ENCODE results near the gene PRRC1.
A peak's percentile ranks its signal among the peaks of the same experiment; 100 is the strongest.

PRRC1 gene

DNA sequence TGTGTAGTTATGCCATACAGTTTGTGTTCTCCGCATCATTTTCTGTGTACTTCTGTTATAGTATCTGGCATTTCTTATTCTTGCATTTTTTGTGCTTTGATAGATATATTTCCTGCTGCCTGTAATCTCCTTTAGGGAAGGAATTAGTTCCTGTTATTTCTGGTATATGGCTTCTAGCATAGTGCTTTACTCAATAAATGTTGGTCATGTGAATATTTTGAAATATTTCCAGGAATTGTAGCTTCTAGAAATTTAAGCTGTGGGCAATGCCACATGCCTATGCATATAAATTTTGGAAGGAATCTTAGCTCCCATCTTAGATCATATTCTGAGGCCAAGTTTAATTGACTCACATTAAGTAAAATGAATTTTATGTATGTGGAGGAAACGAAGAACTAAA, 11.5 kb upstream of the PRRC1 start:
- DNase-seq: no peak
- Histone ChIP-seq H3K9me3 (ENCODE audit: control extremely low read depth in 1 of 5, control insufficient read depth in 4 of 5, insufficient read depth in 2 of 5, low read depth in 1 of 5, low read length in 4 of 5) (no peaks in the 10 kb centered on the region), H3K27me3 (replicated peaks in 2 of 5; ENCODE audit: control insufficient read depth in 4 of 5, insufficient read depth in 5 of 5, low read length in 4 of 5) (no peaks in the 10 kb centered on the region), H3K27ac (ENCODE audit: insufficient read depth in 1 of 2, low read depth in 1 of 2, low read length in 2 of 2, poor library complexity in 1 of 2, severe bottlenecking in 2 of 2) (no peak overlapping the region), H3K36me3 (ENCODE audit: control insufficient read depth in 4 of 4, insufficient read depth in 4 of 4, low read length in 3 of 4) (no peaks in the 10 kb centered on the region), H3K4me1 (ENCODE audit: control extremely low read depth in 1 of 4, control insufficient read depth in 4 of 4, insufficient read depth in 4 of 4, low read length in 3 of 4) (peaks cover 0 to 20% (median 4%) of the 10 kb centered on the region in 4 experiments), H3K4me3 (ENCODE audit: control insufficient read depth in 1 of 7, extremely low read depth in 1 of 7, insufficient read depth in 4 of 7, low read depth in 2 of 7, low read length in 6 of 7) (no peak overlapping the region)
- ChIA-PET POLR2A (no interaction called here), CTCF (interaction anchor here (0.6 to 1.5 kb wide), 4 partner anchors 15 to 89 kb away, joined by 3 to 5 read pairs (median 4); no protein-coding TSS in a partner anchor)
- 100% methylated on average over 1 of the region's 2 CpGs for WGBS (ENCODE audit: insufficient coverage)

DNA sequence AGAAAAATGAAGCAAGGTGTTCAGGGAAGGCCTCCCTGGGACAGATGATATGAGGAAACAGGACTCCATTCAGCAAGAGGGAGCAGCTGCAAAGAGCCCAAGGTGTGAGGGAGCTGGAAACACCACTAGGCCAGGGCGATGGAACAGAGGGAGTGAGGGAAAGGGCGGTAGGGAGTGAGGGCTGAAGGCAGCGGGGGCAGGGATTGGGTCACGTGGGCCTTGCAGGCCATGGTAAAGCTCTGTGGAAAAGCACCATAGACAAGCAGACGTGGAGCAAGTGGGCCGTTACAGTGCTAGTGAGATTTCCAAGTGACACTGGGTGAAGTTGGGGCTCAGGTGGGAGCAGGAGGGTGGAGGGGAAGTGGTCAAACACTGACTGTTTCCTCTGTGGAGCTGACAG, 10.8 kb upstream of the PRRC1 start:
- no peak overlapping the region for H3K4me3 ChIP-seq (ENCODE audit: control insufficient read depth in 1 of 7, extremely low read depth in 1 of 7, insufficient read depth in 4 of 7, low read depth in 2 of 7, low read length in 6 of 7)

DNA sequence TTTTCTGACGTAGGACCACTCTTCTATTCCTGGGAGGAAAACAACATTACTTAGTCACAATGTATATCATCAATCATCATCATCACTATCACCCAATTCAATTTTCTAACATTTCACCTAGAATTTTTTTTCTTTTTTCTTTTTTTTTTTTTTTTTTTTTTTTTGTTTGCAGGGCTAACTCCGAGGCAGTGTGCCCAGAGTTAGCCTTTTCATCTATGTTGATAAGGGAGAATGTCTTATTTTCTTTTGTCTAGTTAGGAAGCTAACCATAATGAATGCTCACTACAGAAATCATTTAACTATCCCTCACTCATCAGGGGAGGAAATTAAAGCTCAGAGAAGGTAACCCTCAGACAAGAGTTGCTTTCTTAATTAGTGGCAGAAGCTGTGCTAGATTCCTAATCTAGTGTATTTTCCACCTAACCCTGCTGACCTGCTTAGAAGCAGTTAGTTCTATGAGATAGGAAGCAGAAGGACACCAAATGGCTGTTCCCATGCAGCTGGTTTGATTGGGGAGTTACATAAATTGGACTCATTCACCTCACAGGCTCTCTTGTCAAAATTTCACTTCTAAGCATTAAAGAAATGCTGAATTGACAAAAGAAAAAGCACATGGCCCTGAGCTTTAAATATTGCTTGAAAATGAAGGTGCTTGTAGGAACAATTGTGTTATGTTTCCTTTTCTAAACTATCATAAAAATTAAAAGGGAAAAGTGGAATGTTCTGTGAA, 8.6 kb upstream of the PRRC1 start:
- H3K27ac ChIP-seq (ENCODE audit: insufficient read depth in 1 of 2, low read depth in 1 of 2, low read length in 2 of 2, poor library complexity in 1 of 2, severe bottlenecking in 2 of 2): no peak overlapping the region
- DNase-seq: no peak
- H3K9me3 ChIP-seq (ENCODE audit: control extremely low read depth in 1 of 5, control insufficient read depth in 4 of 5, insufficient read depth in 2 of 5, low read depth in 1 of 5, low read length in 4 of 5): no peaks in the 10 kb centered on the region
- WGBS (ENCODE audit: insufficient coverage): 100% methylated on average over 1 of the region's 2 CpGs
- H3K4me1 ChIP-seq (ENCODE audit: control extremely low read depth in 1 of 4, control insufficient read depth in 4 of 4, insufficient read depth in 4 of 4, low read length in 3 of 4): peaks cover 0 to 18% (median 4%) of the 10 kb centered on the region in 4 experiments
- no peaks in the 10 kb centered on the region for H3K36me3 ChIP-seq (ENCODE audit: control insufficient read depth in 4 of 4, insufficient read depth in 4 of 4, low read length in 3 of 4)
- no peaks in the 10 kb centered on the region for H3K27me3 ChIP-seq (replicated peaks in 2 of 5; ENCODE audit: control insufficient read depth in 4 of 5, insufficient read depth in 5 of 5, low read length in 4 of 5)
- ChIA-PET POLR2A (no interaction called here), CTCF (interaction anchor here (0.9 to 1.2 kb wide), 3 partner anchors 10 to 19 kb away, joined by 3 to 4 read pairs (median 3); no protein-coding TSS in a partner anchor)
- H3K4me3 ChIP-seq (ENCODE audit: control insufficient read depth in 1 of 7, extremely low read depth in 1 of 7, insufficient read depth in 4 of 7, low read depth in 2 of 7, low read length in 6 of 7): no peak overlapping the region

More for the DNA sequence above, 10.8 kb upstream of the PRRC1 start:
- no peak overlapping the region for H3K27ac ChIP-seq (ENCODE audit: insufficient read depth in 1 of 2, low read depth in 1 of 2, low read length in 2 of 2, poor library complexity in 1 of 2, severe bottlenecking in 2 of 2)
- 74% methylated on average over 6 of the region's 6 CpGs for WGBS (ENCODE audit: insufficient coverage)
- no peaks in the 10 kb centered on the region for H3K27me3 ChIP-seq (replicated peaks in 2 of 5; ENCODE audit: control insufficient read depth in 4 of 5, insufficient read depth in 5 of 5, low read length in 4 of 5)
- no peaks in the 10 kb centered on the region for H3K36me3 ChIP-seq (ENCODE audit: control insufficient read depth in 4 of 4, insufficient read depth in 4 of 4, low read length in 3 of 4)
- ChIA-PET CTCF (interaction anchor here (0.7 to 1.5 kb wide), 2 partner anchors 15 to 65 kb away, joined by 3 to 4 read pairs; no protein-coding TSS in a partner anchor), POLR2A (no interaction called here)
- H3K4me1 ChIP-seq (ENCODE audit: control extremely low read depth in 1 of 4, control insufficient read depth in 4 of 4, insufficient read depth in 4 of 4, low read length in 3 of 4): peaks cover 0 to 20% (median 4%) of the 10 kb centered on the region in 4 experiments
- peak in 1 of 3 donors; percentile 9 for DNase-seq
- H3K9me3 ChIP-seq (ENCODE audit: control extremely low read depth in 1 of 5, control insufficient read depth in 4 of 5, insufficient read depth in 2 of 5, low read depth in 1 of 5, low read length in 4 of 5): no peaks in the 10 kb centered on the region

DNA sequence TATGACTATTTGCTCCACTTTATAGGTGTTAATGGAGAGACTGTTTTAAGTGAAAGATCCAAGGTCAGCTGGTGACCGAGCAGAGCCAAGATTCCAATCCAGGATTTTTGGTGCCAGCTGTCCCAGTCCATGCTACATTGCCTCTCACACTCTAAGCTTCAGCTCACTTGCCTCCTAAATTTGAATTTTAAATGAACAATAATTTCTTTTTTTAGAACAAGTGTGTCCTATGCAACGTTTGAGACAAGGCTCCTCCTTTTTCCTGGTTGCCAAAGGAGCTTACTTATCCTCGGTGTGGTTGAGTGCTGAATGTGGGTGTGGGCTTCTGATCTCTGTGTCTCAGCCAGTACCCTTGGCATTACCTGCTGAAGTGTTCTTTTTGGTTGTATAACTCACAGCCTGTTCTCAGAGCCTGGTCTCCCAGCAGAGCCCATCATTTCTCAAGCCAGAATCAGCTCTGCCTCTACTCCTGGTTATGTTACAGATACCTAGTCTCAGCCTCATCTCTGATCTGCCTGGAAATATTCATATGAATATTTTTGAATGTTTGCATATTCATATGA, 4.0 kb upstream of the PRRC1 start:
- no peaks in the 10 kb centered on the region for H3K36me3 ChIP-seq (ENCODE audit: control insufficient read depth in 4 of 4, insufficient read depth in 4 of 4, low read length in 3 of 4)
- DNase-seq: no peak
- H3K9me3 ChIP-seq (ENCODE audit: control extremely low read depth in 1 of 5, control insufficient read depth in 4 of 5, insufficient read depth in 2 of 5, low read depth in 1 of 5, low read length in 4 of 5): no peaks in the 10 kb centered on the region
- H3K27ac ChIP-seq (ENCODE audit: insufficient read depth in 1 of 2, low read depth in 1 of 2, low read length in 2 of 2, poor library complexity in 1 of 2, severe bottlenecking in 2 of 2): no peak overlapping the region
- 100% methylated on average over 1 of the region's 3 CpGs for WGBS (ENCODE audit: insufficient coverage)
- ChIA-PET POLR2A (no interaction called here), CTCF (interaction anchor here (1.0 to 1.6 kb wide), 3 partner anchors 20 to 221 kb away, joined by 3 to 4 read pairs (median 3); no protein-coding TSS in a partner anchor)
- H3K27me3 ChIP-seq (replicated peaks in 2 of 5; ENCODE audit: control insufficient read depth in 4 of 5, insufficient read depth in 5 of 5, low read length in 4 of 5): no peaks in the 10 kb centered on the region
- no peak overlapping the region for H3K4me3 ChIP-seq (ENCODE audit: control insufficient read depth in 1 of 7, extremely low read depth in 1 of 7, insufficient read depth in 4 of 7, low read depth in 2 of 7, low read length in 6 of 7)
- H3K4me1 ChIP-seq (ENCODE audit: control extremely low read depth in 1 of 4, control insufficient read depth in 4 of 4, insufficient read depth in 4 of 4, low read length in 3 of 4): peaks cover 1 to 13% (median 8%) of the 10 kb centered on the region in 4 experiments

DNA sequence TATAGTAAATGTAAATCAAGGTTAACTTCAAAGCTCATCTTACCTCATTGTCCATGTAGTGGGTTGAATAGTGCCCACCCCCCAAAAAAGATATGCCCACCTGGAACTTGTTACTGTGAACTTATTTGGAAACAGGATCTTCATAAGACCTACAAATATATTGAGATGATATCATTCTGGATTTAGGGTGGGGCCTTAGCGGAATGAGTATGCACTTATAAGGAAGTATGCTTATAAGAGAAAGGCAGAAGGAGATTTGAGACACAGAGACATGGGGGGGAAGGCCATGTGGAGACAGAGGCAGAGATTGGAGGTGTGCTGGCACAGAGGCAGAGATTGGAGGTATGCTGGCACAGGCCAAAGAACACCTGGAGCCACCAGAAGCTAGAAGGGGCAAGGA, 2.6 kb upstream of the PRRC1 start:
- peaks cover 0 to 8% (median 3%) of the 10 kb centered on the region in 4 experiments for H3K36me3 ChIP-seq (ENCODE audit: control insufficient read depth in 4 of 4, insufficient read depth in 4 of 4, low read length in 3 of 4)
- ChIA-PET CTCF (interaction anchor here (1.3 to 1.6 kb wide), 2 partner anchors 21 to 24 kb away, joined by 3 to 4 read pairs; no protein-coding TSS in a partner anchor), POLR2A (no interaction called here)
- H3K4me3 ChIP-seq (ENCODE audit: control insufficient read depth in 1 of 7, extremely low read depth in 1 of 7, insufficient read depth in 4 of 7, low read depth in 2 of 7, low read length in 6 of 7): no peak overlapping the region
- H3K27me3 ChIP-seq (replicated peaks in 2 of 5; ENCODE audit: control insufficient read depth in 4 of 5, insufficient read depth in 5 of 5, low read length in 4 of 5): no peaks in the 10 kb centered on the region
- 100% methylated on average over 1 of the region's 1 CpG for WGBS (ENCODE audit: insufficient coverage)
- peaks cover 8 to 17% (median 15%) of the 10 kb centered on the region in 4 experiments for H3K4me1 ChIP-seq (ENCODE audit: control extremely low read depth in 1 of 4, control insufficient read depth in 4 of 4, insufficient read depth in 4 of 4, low read length in 3 of 4)
- no peak overlapping the region for H3K27ac ChIP-seq (ENCODE audit: insufficient read depth in 1 of 2, low read depth in 1 of 2, low read length in 2 of 2, poor library complexity in 1 of 2, severe bottlenecking in 2 of 2)
- DNase-seq: no peak
- H3K9me3 ChIP-seq (ENCODE audit: control extremely low read depth in 1 of 5, control insufficient read depth in 4 of 5, insufficient read depth in 2 of 5, low read depth in 1 of 5, low read length in 4 of 5): no peaks in the 10 kb centered on the region

DNA sequence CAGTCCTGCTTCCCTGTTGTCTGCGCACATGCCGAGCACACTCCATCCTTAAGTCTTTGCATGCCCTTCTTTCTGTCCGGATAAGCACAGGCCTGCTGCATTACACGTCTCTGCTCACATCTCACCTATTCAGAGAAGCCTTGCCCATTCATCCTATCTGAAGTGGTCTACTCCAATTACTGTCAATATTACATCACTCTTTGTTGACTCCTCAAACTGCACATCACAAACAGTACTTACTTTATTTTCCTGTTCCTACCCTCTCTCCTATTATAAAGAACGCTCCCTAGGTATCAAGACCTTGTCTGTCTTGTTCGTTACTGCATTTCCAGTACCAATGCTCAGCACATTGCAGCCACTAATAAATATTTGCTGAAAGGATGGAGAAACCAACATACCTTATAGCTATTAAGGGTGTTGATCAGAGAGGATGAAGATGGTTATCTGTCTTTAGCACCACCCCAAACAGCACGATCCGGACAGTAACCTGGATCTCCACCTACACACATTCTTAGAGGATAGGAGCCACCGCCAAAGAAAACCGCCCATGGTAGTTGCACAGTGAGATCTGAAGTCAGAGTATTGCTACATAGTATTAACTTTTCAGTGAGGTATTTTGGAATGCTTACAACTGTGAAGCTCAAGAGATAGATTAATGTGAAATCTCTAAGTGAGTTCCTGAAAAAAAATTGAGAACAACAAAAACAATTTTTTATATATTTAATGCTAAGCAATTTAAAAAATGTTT, 1.6 kb upstream of the PRRC1 start:
- Histone ChIP-seq H3K27ac (ENCODE audit: insufficient read depth in 1 of 2, low read depth in 1 of 2, low read length in 2 of 2, poor library complexity in 1 of 2, severe bottlenecking in 2 of 2) (no peak overlapping the region), H3K4me3 (ENCODE audit: control insufficient read depth in 1 of 7, extremely low read depth in 1 of 7, insufficient read depth in 4 of 7, low read depth in 2 of 7, low read length in 6 of 7) (no peak overlapping the region), H3K27me3 (replicated peaks in 2 of 5; ENCODE audit: control insufficient read depth in 4 of 5, insufficient read depth in 5 of 5, low read length in 4 of 5) (no peaks in the 10 kb centered on the region), H3K36me3 (ENCODE audit: control insufficient read depth in 4 of 4, insufficient read depth in 4 of 4, low read length in 3 of 4) (peaks cover 0 to 16% (median 10%) of the 10 kb centered on the region in 4 experiments), H3K9me3 (ENCODE audit: control extremely low read depth in 1 of 5, control insufficient read depth in 4 of 5, insufficient read depth in 2 of 5, low read depth in 1 of 5, low read length in 4 of 5) (peaks cover 0 to 5% (median 3%) of the 10 kb centered on the region in 5 experiments), H3K4me1 (ENCODE audit: control extremely low read depth in 1 of 4, control insufficient read depth in 4 of 4, insufficient read depth in 4 of 4, low read length in 3 of 4) (peaks cover 8 to 17% (median 15%) of the 10 kb centered on the region in 4 experiments)
- 94% methylated on average over 6 of the region's 10 CpGs for WGBS (ENCODE audit: insufficient coverage)
- POLR2A ChIA-PET: no interaction called here
- DNase-seq: no peak
- CTCF ChIA-PET: no interaction called here

Data from common myeloid progenitor, CD34-positive (primary cell).